HG03108 (cell line): ENCODE measurements around the gene USF2.
A peak's percentile ranks its signal among the peaks of the same experiment; 100 is the strongest.

Experiments used
- ATAC-seq: cut with Tn5 transposase; IDR thresholded peaks from one replicate; pipeline ENCODE4 v1.9.1; 2021; ENCODE audit warnings: moderate library complexity; ENCODE audit not compliant: unreplicated experiment

Gene USF2

GRCh38 chr19:35265126-35265899 is 3.4 kb upstream of the USF2 start:
- ATAC-seq, result no peak

DNA sequence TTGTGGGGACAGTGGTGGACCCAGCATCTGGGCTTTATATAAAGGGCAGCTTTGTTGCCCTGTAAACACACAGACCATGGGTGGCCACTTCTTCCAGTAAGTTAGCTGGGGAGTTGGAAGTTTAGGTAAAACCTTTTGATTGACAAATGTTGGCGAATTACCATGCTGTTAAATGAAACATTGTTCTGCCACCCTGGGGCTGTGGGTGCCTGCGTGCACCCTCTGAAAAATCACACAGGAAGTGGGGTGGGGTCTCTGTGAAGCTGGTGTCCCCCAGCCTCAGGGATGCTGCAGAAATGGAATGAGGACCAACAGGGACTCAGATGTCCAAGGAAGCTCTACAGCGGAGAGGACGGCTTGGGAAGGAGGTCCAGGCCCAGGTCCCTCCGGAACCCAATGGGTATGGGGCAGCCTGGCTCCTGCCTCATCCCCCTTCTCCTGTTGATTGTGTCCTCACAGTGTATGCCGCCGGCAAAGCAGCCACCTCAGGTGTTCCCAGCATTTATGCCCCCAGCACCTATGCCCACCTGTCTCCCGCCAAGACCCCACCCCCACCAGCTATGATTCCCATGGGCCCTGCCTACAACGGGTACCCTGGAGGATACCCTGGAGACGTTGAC is 2.8 kb upstream of the USF2 start:
- ATAC-seq, result no peak

GRCh38 chr19:35266520-35267352 is 2.0 kb upstream of the USF2 start:
- no peak for ATAC-seq

- no peak for ATAC-seq
Observed at GRCh38 chr19:35267353-35267817, 1.4 kb upstream of the USF2 start.

GRCh38 chr19:35267818-35268535 is 785 bp upstream of the USF2 start:
- ATAC-seq, result peak; percentile 35

DNA sequence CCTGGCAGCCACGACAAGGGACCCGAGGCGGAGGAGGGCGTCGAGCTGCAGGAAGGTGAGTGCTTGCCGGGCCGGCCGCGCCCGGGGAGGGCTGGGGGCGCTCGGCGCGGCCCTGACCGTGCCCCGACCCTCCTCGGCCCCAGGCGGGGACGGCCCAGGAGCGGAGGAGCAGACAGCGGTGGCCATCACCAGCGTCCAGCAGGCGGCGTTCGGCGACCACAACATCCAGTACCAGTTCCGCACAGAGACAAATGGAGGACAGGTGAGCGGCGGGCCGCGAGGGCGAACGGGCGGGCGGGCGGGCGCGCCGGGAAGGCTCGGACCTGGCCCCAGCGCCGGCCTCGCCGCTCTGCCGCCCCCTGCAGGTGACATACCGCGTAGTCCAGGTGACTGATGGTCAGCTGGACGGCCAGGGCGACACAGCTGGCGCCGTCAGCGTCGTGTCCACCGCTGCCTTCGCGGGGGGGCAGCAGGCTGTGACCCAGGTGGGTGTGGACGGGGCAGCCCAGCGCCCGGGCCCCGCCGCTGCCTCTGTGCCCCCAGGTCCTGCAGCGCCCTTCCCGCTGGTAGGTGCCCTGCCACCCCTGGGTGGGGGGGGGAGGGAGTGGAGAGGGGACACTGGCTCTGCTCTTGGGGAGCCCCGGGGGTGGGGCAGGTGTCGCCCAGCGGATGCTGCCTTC is 816 bp downstream of the USF2 start:
- ATAC-seq, result peak; percentile 58

DNA sequence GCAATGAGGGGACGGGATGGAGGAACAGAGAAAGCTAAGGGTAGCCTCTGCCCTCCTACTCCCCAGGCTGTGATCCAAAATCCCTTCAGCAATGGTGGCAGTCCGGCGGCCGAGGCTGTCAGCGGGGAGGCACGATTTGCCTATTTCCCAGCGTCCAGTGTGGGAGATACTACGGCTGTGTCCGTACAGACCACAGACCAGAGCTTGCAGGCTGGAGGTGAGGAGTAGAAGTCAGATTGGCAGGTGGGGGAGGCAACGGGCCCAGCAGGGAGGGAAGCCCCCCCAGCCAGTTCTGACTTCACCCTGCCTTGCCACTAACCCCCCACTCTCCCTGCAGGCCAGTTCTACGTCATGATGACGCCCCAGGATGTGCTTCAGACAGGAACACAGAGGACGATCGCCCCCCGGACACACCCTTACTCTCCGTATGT is 1.6 kb downstream of the USF2 start:
- ATAC-seq, result no peak

DNA sequence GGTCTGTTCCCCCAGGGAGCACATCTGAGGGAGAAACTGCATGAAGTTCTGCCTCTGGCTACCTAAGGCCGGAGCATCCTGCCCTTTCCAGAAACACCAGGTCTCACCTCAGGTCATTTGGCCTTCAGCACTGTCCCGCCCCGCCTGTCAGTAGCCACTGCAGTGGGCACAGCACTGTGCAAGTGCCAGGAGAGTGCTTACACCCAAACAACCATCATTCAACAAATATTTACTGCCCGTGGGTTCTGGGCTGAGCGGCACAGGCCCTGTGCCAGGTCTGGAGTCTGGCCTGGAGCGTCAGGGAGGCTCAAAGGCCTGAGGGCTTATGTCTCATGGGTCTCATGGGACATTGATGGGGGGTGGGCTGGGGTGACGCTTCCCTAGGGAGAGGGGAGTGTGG is 2.8 kb downstream of the USF2 start:
- no peak for ATAC-seq

DNA sequence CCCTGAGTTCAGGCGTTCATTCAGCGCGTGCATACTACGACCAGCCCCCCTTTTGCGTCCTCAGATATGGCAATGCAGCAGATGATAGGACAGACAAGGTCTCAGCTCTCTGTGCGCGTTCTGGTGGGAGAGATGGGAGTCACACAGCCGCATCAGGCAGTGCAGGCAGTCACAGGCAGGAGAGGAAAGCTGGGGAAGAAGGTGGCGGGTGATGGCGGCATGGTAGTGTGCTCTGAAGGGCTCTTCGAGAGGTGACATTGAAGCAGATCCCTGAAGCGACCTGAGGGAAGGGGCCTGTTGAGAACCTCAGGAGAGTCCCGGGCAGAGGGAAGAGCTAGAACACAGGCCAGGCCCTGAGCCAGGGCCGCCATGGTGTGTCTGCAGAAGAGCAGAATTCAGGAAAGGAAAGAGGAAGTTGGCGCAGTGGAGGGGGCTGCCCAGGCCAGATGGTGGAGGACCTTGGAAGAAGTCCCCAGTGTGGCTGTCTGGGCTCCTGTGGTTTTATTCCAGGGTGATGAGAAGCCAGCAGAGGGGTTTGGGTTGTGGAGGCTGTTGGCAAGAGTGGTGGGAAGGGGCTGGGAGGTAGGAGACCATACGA is 3.5 kb downstream of the USF2 start:
- ATAC-seq, result no peak

DNA sequence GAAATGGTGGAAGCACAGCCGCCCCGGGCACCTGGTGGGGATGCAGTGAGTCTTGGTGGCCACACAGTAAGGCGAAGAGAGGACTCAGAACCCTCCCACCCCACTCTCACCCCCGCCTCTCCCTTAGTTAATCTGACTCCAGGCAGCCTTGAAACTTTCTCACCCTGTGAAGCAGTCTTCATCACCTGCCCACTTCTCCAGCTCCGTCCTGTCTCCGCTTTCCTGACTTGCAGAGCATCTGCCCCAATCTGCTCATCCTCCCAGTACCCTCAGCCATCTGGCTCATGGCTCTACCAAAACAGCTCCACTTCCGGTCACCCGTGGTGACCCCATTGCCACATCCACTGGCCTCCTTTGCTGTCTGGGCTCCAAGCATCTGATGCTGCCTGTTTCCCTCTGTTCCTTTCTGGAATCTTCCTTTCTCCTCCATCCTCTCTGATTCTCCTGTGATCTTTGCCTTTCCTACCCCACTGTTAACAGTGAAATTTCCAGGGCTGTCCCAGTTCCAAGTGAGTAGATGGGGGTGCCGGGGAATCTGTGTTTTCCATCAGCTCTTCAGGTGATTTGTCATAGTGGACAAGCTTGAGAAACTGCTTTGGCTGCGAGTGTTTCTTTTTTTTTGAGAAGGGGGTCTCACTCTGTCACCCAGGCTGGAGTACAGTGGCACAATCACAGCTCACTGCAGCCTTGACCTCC is 4.3 kb downstream of the USF2 start:
- no peak for ATAC-seq

DNA sequence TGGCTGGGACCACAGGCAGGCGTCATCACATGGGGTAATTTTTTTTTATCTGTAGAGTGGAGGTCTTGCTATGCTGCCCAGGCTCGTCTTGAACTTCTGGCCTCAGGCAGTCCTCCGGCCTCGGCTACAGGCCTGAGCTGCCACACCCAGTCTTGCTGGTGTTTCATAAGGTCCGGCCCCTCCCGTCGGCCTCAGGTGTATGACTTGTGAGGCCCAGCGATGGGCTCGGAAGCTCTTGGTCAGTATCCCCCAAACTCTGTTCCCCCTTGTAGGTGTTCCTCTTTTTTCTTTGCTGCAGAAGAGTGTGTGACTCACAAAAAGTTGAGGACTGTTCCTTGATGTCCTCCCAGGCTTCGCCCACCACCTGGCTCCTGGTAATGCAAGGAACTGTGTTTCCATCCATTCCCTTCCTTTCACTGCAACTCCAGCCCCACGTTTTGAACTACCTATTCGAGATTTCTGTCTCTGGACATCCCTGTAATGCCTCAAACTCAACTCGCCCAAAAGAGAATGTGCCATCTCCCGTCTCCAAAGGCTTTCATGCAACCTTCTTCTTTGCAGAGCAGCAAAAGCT is 5.0 kb downstream of the USF2 start:
- ATAC-seq, result no peak

DNA sequence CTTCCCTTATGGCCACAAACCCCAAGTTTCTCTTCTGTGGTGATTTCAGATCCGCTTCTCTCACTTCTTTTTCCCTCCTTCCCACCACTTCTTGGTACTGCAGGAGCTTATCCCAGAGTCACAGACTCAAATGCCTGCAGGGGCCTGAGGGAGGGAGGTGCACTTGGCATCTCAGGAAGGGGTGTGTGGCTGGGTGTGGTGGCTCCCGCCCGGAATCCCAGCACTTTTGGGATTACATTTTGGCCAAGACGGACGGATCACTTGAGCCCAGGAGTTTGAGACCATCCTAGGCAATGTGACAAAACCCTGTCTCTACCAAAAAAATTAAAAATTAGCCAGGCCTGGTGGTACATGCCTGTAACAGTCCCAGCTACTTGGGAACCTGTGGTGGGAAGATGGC is 5.6 kb downstream of the USF2 start:
- no peak for ATAC-seq

DNA sequence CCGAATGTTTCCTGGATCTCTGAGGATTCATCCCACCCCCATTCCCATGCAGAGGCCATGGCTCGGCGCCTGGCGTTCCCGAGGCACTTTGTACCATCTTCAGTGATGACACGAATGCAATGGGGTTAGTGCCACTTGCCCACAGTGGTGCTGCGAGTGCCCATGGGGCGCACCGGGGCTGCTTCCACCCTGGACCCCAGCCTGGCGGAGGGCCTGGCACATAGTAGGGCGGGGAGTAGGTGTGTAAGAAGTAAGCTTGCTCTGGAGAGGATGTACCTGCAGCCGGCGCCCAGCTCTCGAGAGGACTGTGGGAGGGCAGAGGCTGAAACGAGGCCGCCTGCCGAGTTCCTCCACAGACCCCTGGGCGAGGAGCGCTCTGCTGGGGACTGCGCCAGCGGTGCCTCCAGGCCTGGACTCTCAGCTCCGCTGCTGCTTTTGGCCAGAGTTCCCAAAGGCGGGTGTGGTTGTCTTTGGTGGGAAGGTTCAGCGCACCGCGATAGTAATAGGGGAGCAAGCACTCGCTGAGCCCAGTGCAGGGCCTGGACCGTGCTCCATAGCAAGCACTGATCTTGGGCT is 8.0 kb downstream of the USF2 start:
- ATAC-seq, result no peak

- no peak for ATAC-seq
Observed at GRCh38 chr19:35278578-35279284, 10.0 kb downstream of the USF2 start.

GRCh38 chr19:35279374-35279773 is 10.6 kb downstream of the USF2 start:
- no peak for ATAC-seq

DNA sequence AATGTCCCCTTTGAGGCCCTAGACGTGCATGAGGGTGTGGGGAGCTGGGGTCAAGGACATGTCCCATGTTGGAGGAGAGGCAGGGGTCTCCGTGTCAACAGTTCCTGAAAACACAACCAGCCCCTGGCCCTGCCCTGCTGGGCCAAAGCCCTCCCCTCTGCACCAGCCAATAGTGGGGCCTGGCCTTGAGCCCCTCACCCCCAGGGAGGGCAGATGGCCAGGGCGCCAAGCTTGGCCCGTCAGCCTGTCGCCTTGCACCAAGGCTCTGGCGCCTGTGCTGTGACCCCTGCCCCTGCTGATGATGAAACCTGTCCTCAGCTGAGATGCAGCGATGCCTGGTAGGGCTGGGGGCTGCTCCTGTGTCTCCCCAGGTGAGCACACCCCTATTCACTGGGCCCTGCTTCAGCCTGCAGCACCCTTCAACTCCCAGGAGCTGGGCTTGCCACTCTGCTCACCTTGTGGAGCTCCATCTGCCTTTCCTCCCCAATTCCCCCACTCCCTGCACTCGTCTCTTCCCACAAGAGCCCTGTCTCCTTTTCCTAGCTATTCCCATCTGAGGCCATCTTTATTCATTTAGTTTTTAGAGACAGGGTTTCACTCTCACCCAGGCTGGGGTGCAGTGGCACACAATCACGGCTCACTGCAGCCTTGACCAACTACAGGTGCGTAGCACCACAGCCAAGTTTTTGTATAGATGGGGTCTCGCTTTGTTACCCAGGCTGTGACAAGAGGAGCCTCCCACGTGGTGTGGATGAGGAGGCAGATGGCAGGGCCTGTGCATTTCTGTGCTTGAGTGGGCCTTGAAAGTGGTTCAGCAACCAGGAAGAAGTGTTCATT is 11.4 kb downstream of the USF2 start:
- no peak for ATAC-seq

- no peak for ATAC-seq
Observed at GRCh38 chr19:35281303-35281702, 12.5 kb downstream of the USF2 start.
